Spleen (tissue), 7 donors: ENCODE measurements around the gene PPP3R2.

ENCODE experiments used
- POLR2A ChIP-seq, 3 donors: fragments of 450-650 bp; IDR thresholded peaks; one replicate each; pipeline ENCODE4 v1.5.1; 2017; ENCODE audit warnings: antibody characterized with exemption in 3 of 3, mild to moderate bottlenecking in 1 of 3
- POLR2AphosphoS5 ChIP-seq, 3 donors: sonication (generic); formaldehyde crosslinking; IDR thresholded peaks; one replicate each; pipeline ENCODE4 v1.5.1; 2017; ENCODE audit warnings: antibody characterized with exemption in 3 of 3
- TF ChIP-seq, protein P1 (sequence below), 11 experiments: fragments of 200-600 bp in 7 of 11; fragments of 450-650 bp in 4 of 11; sonication (generic) in 4 of 11; IDR thresholded peaks in 8 of 11; conservative IDR thresholded peaks in 3 of 11; 1 replicate in 7 of 11; 2 replicates in 4 of 11; pipeline versions ENCODE4 v1.4.0 to v1.8.0; 2016 to 2021; ENCODE audit warnings: antibody characterized with exemption in 11 of 11, inconsistent platforms in 4 of 11, mild to moderate bottlenecking in 1 of 11
- donor health status: DM: no; HTN: no; CAD: no; lungs with moderate emphysema.
- donor health status: DM: no; HTN: no; CAD: no.
- donor health status: DM: no; HTN: no; CAD: no.

- TF ChIP-seq, protein P1, sequence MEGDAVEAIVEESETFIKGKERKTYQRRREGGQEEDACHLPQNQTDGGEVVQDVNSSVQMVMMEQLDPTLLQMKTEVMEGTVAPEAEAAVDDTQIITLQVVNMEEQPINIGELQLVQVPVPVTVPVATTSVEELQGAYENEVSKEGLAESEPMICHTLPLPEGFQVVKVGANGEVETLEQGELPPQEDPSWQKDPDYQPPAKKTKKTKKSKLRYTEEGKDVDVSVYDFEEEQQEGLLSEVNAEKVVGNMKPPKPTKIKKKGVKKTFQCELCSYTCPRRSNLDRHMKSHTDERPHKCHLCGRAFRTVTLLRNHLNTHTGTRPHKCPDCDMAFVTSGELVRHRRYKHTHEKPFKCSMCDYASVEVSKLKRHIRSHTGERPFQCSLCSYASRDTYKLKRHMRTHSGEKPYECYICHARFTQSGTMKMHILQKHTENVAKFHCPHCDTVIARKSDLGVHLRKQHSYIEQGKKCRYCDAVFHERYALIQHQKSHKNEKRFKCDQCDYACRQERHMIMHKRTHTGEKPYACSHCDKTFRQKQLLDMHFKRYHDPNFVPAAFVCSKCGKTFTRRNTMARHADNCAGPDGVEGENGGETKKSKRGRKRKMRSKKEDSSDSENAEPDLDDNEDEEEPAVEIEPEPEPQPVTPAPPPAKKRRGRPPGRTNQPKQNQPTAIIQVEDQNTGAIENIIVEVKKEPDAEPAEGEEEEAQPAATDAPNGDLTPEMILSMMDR (IDR thresholded peaks at IDR 0.05 in 8 of 11, conservative IDR thresholded peaks at IDR 0.05 in 3 of 11) = no peak
- TF ChIP-seq POLR2AphosphoS5 (IDR thresholded peaks at IDR 0.05) (no peak), POLR2A (IDR thresholded peaks at IDR 0.05) (no peak)
Measured at GRCh38 chr9:101590901-101591300, 3.9 kb downstream of the PPP3R2 start.
